ENCODE data around the gene CRMP1. TPM values are rescaled to one million over a fixed set of nuclear protein-coding genes. Genes with fewer than 3 reads are reported as not detected.
A peak's percentile ranks its signal among the peaks of the same experiment; 100 is the strongest.

Gene CRMP1
- total RNA-seq, 4 donors from 2014 or later, result 1.2 to 4.0 (median 2.3) TPM

- DNase-seq (ENCODE audit: extremely low spot score), result no peak
- H3K27me3 ChIP-seq, result peaks cover 6 to 99% (median 58%) of the 10 kb centered on the region in 4 donors
- TF ChIP-seq CTCF (IDR thresholded peaks at IDR 0.05) (no peak), EP300 (IDR thresholded peaks at IDR 0.05) (no peak), POLR2A (IDR thresholded peaks at IDR 0.05; ENCODE audit: low read depth) (no peak), POLR2AphosphoS5 (IDR thresholded peaks at IDR 0.05) (no peak)
- H3K4me3 ChIP-seq, result peak overlapping the region in 3 of 4 donors; percentile 52 to 55 (median 52)
- H3K27ac ChIP-seq (replicated peaks in 1 of 4), result no peak overlapping the region
- WGBS, result 30% methylated on average over 7 of the region's 8 CpGs
- no peaks in the 10 kb centered on the region for H3K36me3 ChIP-seq
- peaks cover 21 to 63% (median 49%) of the 10 kb centered on the region in 4 donors for H3K4me1 ChIP-seq
- no peaks in the 10 kb centered on the region for H3K9me3 ChIP-seq
- intact Hi-C loops (cut with DNase I), result no loop called here
Measured at GRCh38 chr4:5889002-5889696, 3.7 kb downstream of the CRMP1 start.

- peak overlapping the region; percentile 52 to 61 (median 54) for H3K4me3 ChIP-seq
- WGBS, result 1% methylated on average over 44 of the region's 81 CpGs
- no peaks in the 10 kb centered on the region for H3K9me3 ChIP-seq
- peaks cover 21 to 62% (median 49%) of the 10 kb centered on the region in 4 donors for H3K4me1 ChIP-seq
- DNase-seq (ENCODE audit: extremely low spot score), result no peak
- H3K27me3 ChIP-seq, result peaks cover 6 to 91% (median 55%) of the 10 kb centered on the region in 4 donors
- H3K27ac ChIP-seq (replicated peaks in 1 of 4), result no peak overlapping the region
- H3K36me3 ChIP-seq, result no peaks in the 10 kb centered on the region
- no peak for TF ChIP-seq POLR2AphosphoS5 (IDR thresholded peaks at IDR 0.05)
- no peak for TF ChIP-seq EP300 (IDR thresholded peaks at IDR 0.05)
- TF ChIP-seq POLR2A (IDR thresholded peaks at IDR 0.05; ENCODE audit: low read depth), result no peak
- no peak for TF ChIP-seq CTCF (IDR thresholded peaks at IDR 0.05)
- intact Hi-C loops (cut with DNase I), result no loop called here
Measured at GRCh38 chr4:5888222-5889001, 4.5 kb downstream of the CRMP1 start.

GRCh38 chr4:5887361-5888221 is 5.3 kb downstream of the CRMP1 start:
- H3K4me1 ChIP-seq, result peaks cover 21 to 53% (median 43%) of the 10 kb centered on the region in 4 donors
- no peaks in the 10 kb centered on the region for H3K36me3 ChIP-seq
- H3K4me3 ChIP-seq, result peak overlapping the region; percentile 52 to 61 (median 54)
- H3K9me3 ChIP-seq, result no peaks in the 10 kb centered on the region
- no peak overlapping the region for H3K27ac ChIP-seq (replicated peaks in 1 of 4)
- WGBS, result 2% methylated on average over 23 of the region's 70 CpGs
- no peak for DNase-seq (ENCODE audit: extremely low spot score)
- H3K27me3 ChIP-seq, result peaks cover 6 to 83% (median 54%) of the 10 kb centered on the region in 4 donors
- TF ChIP-seq POLR2A (IDR thresholded peaks at IDR 0.05; ENCODE audit: low read depth) (no peak), EP300 (IDR thresholded peaks at IDR 0.05) (no peak), CTCF (IDR thresholded peaks at IDR 0.05) (no peak), POLR2AphosphoS5 (IDR thresholded peaks at IDR 0.05) (no peak)
- intact Hi-C loops (cut with DNase I), result no loop called here

GRCh38 chr4:5887011-5887360 is 5.9 kb downstream of the CRMP1 start:
- no peak for DNase-seq (ENCODE audit: extremely low spot score)
- WGBS, result 51% methylated on average over 5 of the region's 8 CpGs
- no peak overlapping the region for H3K27ac ChIP-seq (replicated peaks in 1 of 4)
- H3K4me3 ChIP-seq, result peak overlapping the region; percentile 52 to 61 (median 54)
- H3K27me3 ChIP-seq, result peaks cover 6 to 77% (median 50%) of the 10 kb centered on the region in 4 donors
- TF ChIP-seq CTCF (IDR thresholded peaks at IDR 0.05) (no peak), POLR2A (IDR thresholded peaks at IDR 0.05; ENCODE audit: low read depth) (no peak), POLR2AphosphoS5 (IDR thresholded peaks at IDR 0.05) (no peak), EP300 (IDR thresholded peaks at IDR 0.05) (no peak)
- H3K9me3 ChIP-seq, result no peaks in the 10 kb centered on the region
- H3K36me3 ChIP-seq, result no peaks in the 10 kb centered on the region
- peaks cover 21 to 47% (median 37%) of the 10 kb centered on the region in 4 donors for H3K4me1 ChIP-seq
- intact Hi-C loops (cut with DNase I), result no loop called here

Measured in esophagus muscularis mucosa (tissue), 4 donors.